Endodermal cell (in vitro differentiated cells): ENCODE results near the gene HEPN1. TPM values are rescaled to one million over a fixed set of nuclear protein-coding genes. Genes with fewer than 3 reads are reported as not detected.
A peak's percentile ranks its signal among the peaks of the same experiment; 100 is the strongest.

Source experiments
- DNase-seq: peaks from one replicate; pipeline ENCODE4 v3.0.0-alpha.2; 2017
- H3K27ac ChIP-seq: 2 replicates; pipeline ENCODE4 v1.5.1; 2013; ENCODE audit warnings: mild to moderate bottlenecking, low read depth, low read length, moderate library complexity
- H3K27me3 ChIP-seq: 2 replicates; pipeline ENCODE4 v1.6.1; 2013; ENCODE audit warnings: mild to moderate bottlenecking, low read length, moderate library complexity; ENCODE audit not compliant: insufficient read depth, control insufficient read depth, poor library complexity, severe bottlenecking
- H3K36me3 ChIP-seq: 2 replicates; pipeline ENCODE4 v1.7.0; 2013; ENCODE audit warnings: mild to moderate bottlenecking, low read length, moderate library complexity; ENCODE audit not compliant: control insufficient read depth, insufficient read depth
- H3K4me1 ChIP-seq: one replicate; pipeline ENCODE4 v1.7.0; 2013; ENCODE audit warnings: low read length; ENCODE audit not compliant: control insufficient read depth, insufficient read depth
- H3K4me3 ChIP-seq: 2 replicates; pipeline ENCODE4 v1.5.1; 2013; ENCODE audit warnings: mild to moderate bottlenecking, low read length, moderate library complexity
- H3K9ac ChIP-seq: 2 replicates; pipeline ENCODE4 v1.6.1; 2013; ENCODE audit warnings: mild to moderate bottlenecking, low read length, moderate library complexity; ENCODE audit not compliant: poor library complexity, severe bottlenecking; ENCODE audit errors: extremely low read depth
- H3K9me3 ChIP-seq: 2 replicates; pipeline ENCODE4 v1.6.1; 2013; ENCODE audit warnings: mild to moderate bottlenecking, low read length, moderate library complexity; ENCODE audit not compliant: control insufficient read depth
- H3K27ac Mint-ChIP-seq: 2 replicates; pipeline ENCODE4 v1.8.0; 2020; ENCODE audit warnings: mixed read lengths
- H3K27me3 Mint-ChIP-seq: 2 replicates; pipeline ENCODE4 v1.8.0; 2021; ENCODE audit warnings: mild to moderate bottlenecking, mixed read lengths; ENCODE audit not compliant: insufficient read depth
- H3K36me3 Mint-ChIP-seq: 2 replicates; pipeline ENCODE4 v1.8.0; 2020; ENCODE audit warnings: low read depth, mixed read lengths
- H3K4me1 Mint-ChIP-seq: 2 replicates; pipeline ENCODE4 v1.8.0; 2020; ENCODE audit warnings: mixed read lengths
- H3K4me3 Mint-ChIP-seq: 2 replicates; pipeline ENCODE4 v1.8.0; 2020; ENCODE audit warnings: mild to moderate bottlenecking, moderate library complexity, mixed read lengths
- H3K9me3 Mint-ChIP-seq: 2 replicates; pipeline ENCODE4 v1.8.0; 2020; ENCODE audit warnings: mild to moderate bottlenecking, mixed read lengths
- CTCF ChIP-seq: fragments of 200-600 bp; sonication (generic); conservative IDR thresholded peaks from 2 replicates; pipeline ENCODE4 v1.5.0; 2021; ENCODE audit warnings: antibody characterized with exemption, mild to moderate bottlenecking
- WGBS, 2 experiments: methylation state at CpG; one replicate each; pipeline versions ENCODE4 v1.1.5 to v1.1.7; 2013; ENCODE audit warnings: missing lambda C conversion rate in 2 of 2, mixed read lengths in 1 of 2; ENCODE audit not compliant: insufficient coverage in 1 of 2, insufficient read length in 1 of 2; 5-methylcytosine and 5-hydroxymethylcytosine counted together
- total RNA-seq, 2 donors: library from RNA; stranded (reverse); fragmentation: NEBNext Ultra II Directional in 1 of 2; extraction: Animal tissue kit (Norgen Biotek cat#: 25700) in 1 of 2; gene quantifications; 2 replicates in 1 of 2; 3 replicates in 1 of 2; pipeline ENCODE4 v1.2.1, GENCODE V29; 2021

The HEPN1 gene
- total RNA-seq, 2 donors from 2014 or later = not detected

- no peak overlapping the region for H3K9ac ChIP-seq
- H3K36me3 Mint-ChIP-seq = peaks cover 2% of the 10 kb centered on the region
- H3K4me1 ChIP-seq = no peaks in the 10 kb centered on the region
- H3K9me3 Mint-ChIP-seq = no peaks in the 10 kb centered on the region
- no peaks in the 10 kb centered on the region for H3K9me3 ChIP-seq
- peaks cover 37% of the 10 kb centered on the region for H3K27me3 Mint-ChIP-seq
- no peak overlapping the region for H3K27ac ChIP-seq
- TF ChIP-seq CTCF = no peak
- no peaks in the 10 kb centered on the region for H3K36me3 ChIP-seq
- peak overlapping the region; percentile 73 for H3K4me3 Mint-ChIP-seq
- no peak overlapping the region for H3K4me3 ChIP-seq
- peaks cover 12% of the 10 kb centered on the region for H3K4me1 Mint-ChIP-seq
- peak; percentile 45 for DNase-seq
- 79 to 85% methylated on average over 8 to 17 of the region's 17 CpGs for WGBS, 2 experiments
- H3K27me3 ChIP-seq = peaks cover 38% of the 10 kb centered on the region
- no peak overlapping the region for H3K27ac Mint-ChIP-seq
Observed at GRCh38 chr11:124877910-124878758, 40.9 kb upstream of the HEPN1 start.

- 94 to 98% methylated on average over 7 to 11 of the region's 11 CpGs for WGBS, 2 experiments
- H3K27me3 Mint-ChIP-seq = peaks cover 33% of the 10 kb centered on the region
- H3K4me1 Mint-ChIP-seq = peaks cover 12% of the 10 kb centered on the region
Observed at GRCh38 chr11:124878759-124879492, 40.1 kb upstream of the HEPN1 start.

More at GRCh38 chr11:124878759-124879492, 40.1 kb upstream of the HEPN1 start:
- Histone ChIP-seq H3K36me3 (no peaks in the 10 kb centered on the region), H3K4me1 (no peaks in the 10 kb centered on the region), H3K9ac (no peak overlapping the region), H3K9me3 (no peaks in the 10 kb centered on the region), H3K27me3 (peaks cover 30% of the 10 kb centered on the region), H3K4me3 (no peak overlapping the region), H3K27ac (no peak overlapping the region)
- DNase-seq = no peak
- Mint-ChIP-seq H3K27ac (no peak overlapping the region), H3K9me3 (no peaks in the 10 kb centered on the region), H3K36me3 (peaks cover 2% of the 10 kb centered on the region), H3K4me3 (no peak overlapping the region)
- no peak for TF ChIP-seq CTCF
